HG02763 (cell line): Measurements from ENCODE around the gene PATE3.

ENCODE experiments used
- ATAC-seq: cut with Tn5 transposase; IDR thresholded peaks from one replicate; pipeline ENCODE4 v1.9.1; 2021; ENCODE audit warnings: mild to moderate bottlenecking, moderate library complexity; ENCODE audit not compliant: unreplicated experiment

Gene PATE3

GRCh38 chr11:125787827-125788226, at the start of gene PATE3:
Gene PATE3 (plus strand): TSS chr11:125788127. CDS start chr11:125788152, 25 bp downstream.
- ATAC-seq: no peak

- ATAC-seq: no peak
Measured at GRCh38 chr11:125740617-125741016, 47.3 kb upstream of the PATE3 start.

- ATAC-seq: no peak
Measured at GRCh38 chr11:125743681-125744080, 44.2 kb upstream of the PATE3 start.

- no peak for ATAC-seq
Measured at GRCh38 chr11:125745979-125746378, 41.9 kb upstream of the PATE3 start, which contains the start of gene PATE1. Gene PATE1 (plus strand): TSS chr11:125746279. CDS start chr11:125746305, 26 bp downstream.

GRCh38 chr11:125750629-125751028, 37.3 kb upstream of the PATE3 start:
- no peak for ATAC-seq

GRCh38 chr11:125756050-125756449, 31.9 kb upstream of the PATE3 start:
- no peak for ATAC-seq

- no peak for ATAC-seq
Measured at GRCh38 chr11:125762445-125762844, 25.5 kb upstream of the PATE3 start.

GRCh38 chr11:125763483-125763882, 24.4 kb upstream of the PATE3 start:
- no peak for ATAC-seq

GRCh38 chr11:125766251-125766650, 21.7 kb upstream of the PATE3 start:
- ATAC-seq: no peak

- no peak for ATAC-seq
Measured at GRCh38 chr11:125768336-125769046, 19.4 kb upstream of the PATE3 start.

GRCh38 chr11:125770583-125770982, 17.3 kb upstream of the PATE3 start:
- ATAC-seq: no peak

GRCh38 chr11:125772834-125773505, 15.0 kb upstream of the PATE3 start:
- no peak for ATAC-seq

- no peak for ATAC-seq
Measured at GRCh38 chr11:125773516-125773915, 14.4 kb upstream of the PATE3 start.

- ATAC-seq: no peak
Measured at GRCh38 chr11:125777309-125777708, 10.6 kb upstream of the PATE3 start.

- no peak for ATAC-seq
Measured at GRCh38 chr11:125778728-125779127, 9.2 kb upstream of the PATE3 start, which contains the start of gene PATE2. Gene PATE2 (minus strand): TSS chr11:125778828. CDS start chr11:125778773, 55 bp downstream.

GRCh38 chr11:125784678-125785077, 3.2 kb upstream of the PATE3 start:
- no peak for ATAC-seq

GRCh38 chr11:125790825-125791224, 2.9 kb downstream of the PATE3 start:
- no peak for ATAC-seq

GRCh38 chr11:125797641-125798040, 9.7 kb downstream of the PATE3 start:
- ATAC-seq: no peak

- ATAC-seq: no peak
Measured at GRCh38 chr11:125799808-125800207, 11.9 kb downstream of the PATE3 start.

- ATAC-seq: no peak
Measured at GRCh38 chr11:125802387-125802786, 14.5 kb downstream of the PATE3 start.

GRCh38 chr11:125807909-125808308, 20.0 kb downstream of the PATE3 start:
- ATAC-seq: no peak

GRCh38 chr11:125833016-125833415, 45.1 kb downstream of the PATE3 start, which contains the start of gene PATE4:
Gene PATE4 (plus strand): TSS chr11:125833316. CDS start chr11:125833360, 44 bp downstream.
- ATAC-seq: no peak
